ENCODE results near the gene DHRS4L2.
"Not testable (repeated sequence)": the region's sequence is repeated elsewhere in the genome, so short reads cannot be mapped to it uniquely, and the experiment has no call there.

The DHRS4L2 gene

DNA sequence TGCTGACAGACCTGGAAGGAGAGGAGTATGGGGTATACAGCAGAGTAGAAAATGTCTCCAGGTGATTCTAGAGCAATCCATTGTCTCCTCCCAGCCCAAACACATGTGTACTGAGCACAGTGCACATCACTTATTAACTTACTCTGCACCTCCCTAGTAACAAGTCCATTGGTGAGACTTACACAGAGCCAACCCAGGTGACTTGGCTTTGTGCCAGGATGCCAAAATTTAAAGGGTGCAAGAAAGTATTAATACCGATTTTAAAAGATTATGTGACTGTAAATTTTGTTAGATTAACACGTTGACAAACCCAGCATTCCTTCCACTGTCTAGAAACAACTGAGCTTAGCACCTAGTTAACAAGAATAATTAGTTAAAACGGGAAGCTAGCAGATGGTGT is 4.3 kb downstream of the DHRS4L2 start:
- not testable (repeated sequence) for H3K4me3 ChIP-seq (ENCODE audit: low read length); H3K79me2 ChIP-seq (ENCODE audit: low read length)

DNA sequence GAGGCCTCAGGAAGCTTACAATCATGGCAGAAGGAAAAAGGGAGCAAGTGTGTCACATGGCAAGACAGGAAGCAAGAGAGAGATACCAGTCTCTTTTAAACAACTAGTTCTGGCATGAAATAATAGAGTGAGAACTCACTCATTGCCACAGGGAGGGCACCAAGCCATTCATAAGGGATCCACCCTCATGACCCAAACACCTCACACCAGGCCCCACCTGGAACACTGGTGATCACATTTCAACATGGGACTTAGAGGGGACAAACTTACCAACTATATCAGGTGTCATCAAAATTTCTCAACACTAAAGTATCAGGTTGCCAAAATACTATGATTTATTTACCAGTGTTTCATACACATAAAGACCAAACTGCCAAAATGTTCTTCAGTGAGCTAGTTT is 7.3 kb downstream of the DHRS4L2 start:
- not testable (repeated sequence) for H4K20me1 ChIP-seq (ENCODE audit: insufficient read depth, low read length); H3K36me3 ChIP-seq (replicated peaks; ENCODE audit: low read depth, low read length); H2AFZ ChIP-seq (ENCODE audit: low read depth, low read length); H3K4me1 ChIP-seq (ENCODE audit: low read length); H3K79me2 ChIP-seq (ENCODE audit: low read length); H3K27me3 ChIP-seq (ENCODE audit: low read depth, low read length); H3K4me2 ChIP-seq (ENCODE audit: low read length); H3K9ac ChIP-seq (ENCODE audit: low read length); H3K4me3 ChIP-seq (ENCODE audit: low read length); H3K27ac ChIP-seq (ENCODE audit: low read length); H3K9me3 ChIP-seq (ENCODE audit: insufficient read depth, low read length)

More for the DNA sequence above, 4.3 kb downstream of the DHRS4L2 start:
- H3K4me2 ChIP-seq (ENCODE audit: low read length); H3K36me3 ChIP-seq (replicated peaks; ENCODE audit: low read depth, low read length); H4K20me1 ChIP-seq (ENCODE audit: insufficient read depth, low read length); H3K9ac ChIP-seq (ENCODE audit: low read length); H2AFZ ChIP-seq (ENCODE audit: low read depth, low read length); H3K9me3 ChIP-seq (ENCODE audit: insufficient read depth, low read length); H3K27me3 ChIP-seq (ENCODE audit: low read depth, low read length); H3K27ac ChIP-seq (ENCODE audit: low read length): not testable (repeated sequence)
- H3K4me1 ChIP-seq (ENCODE audit: low read length), result peaks cover 11% of the 10 kb centered on the region

DNA sequence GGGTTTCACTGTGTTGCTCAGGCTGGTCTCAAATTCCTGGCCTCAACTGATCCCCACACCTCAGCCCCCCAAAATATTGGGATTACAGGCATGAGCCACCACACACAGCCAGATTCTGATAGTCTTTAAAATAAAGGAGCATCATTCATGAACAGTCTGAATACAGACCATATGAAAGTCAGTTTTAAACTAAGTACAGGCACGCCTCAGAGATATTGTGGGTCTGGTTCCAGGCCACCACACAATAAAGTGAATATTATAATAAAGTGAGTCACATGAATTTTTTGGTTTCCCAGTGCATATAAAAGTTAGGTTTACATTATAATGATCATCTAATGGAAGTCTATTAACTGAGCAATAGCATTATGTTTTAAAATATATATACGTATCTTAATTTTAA is 8.1 kb downstream of the DHRS4L2 start:
- H3K9me3 ChIP-seq (ENCODE audit: insufficient read depth, low read length), result not testable (repeated sequence)

DNA sequence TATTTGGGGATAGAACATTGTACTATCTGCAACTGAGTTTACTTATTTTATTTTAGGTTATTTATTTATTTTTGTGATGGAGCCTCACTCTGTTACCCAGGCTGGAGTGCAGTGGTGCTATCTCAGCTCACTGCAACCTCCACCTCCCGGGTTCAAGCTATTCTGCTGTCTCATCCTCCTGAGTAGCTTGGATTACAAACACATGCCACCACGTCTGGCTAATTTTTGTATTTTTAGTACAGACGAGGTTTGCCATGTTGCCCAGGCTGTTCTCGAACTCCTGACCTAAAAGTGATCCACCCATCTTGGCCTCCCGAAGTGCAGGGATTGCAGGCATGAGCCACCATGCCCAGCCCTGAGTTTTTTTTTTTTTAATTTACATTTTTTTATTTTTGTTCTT is 10.9 kb downstream of the DHRS4L2 start:
- not testable (repeated sequence) for H3K4me1 ChIP-seq (ENCODE audit: low read length); H3K27me3 ChIP-seq (ENCODE audit: low read depth, low read length); H3K79me2 ChIP-seq (ENCODE audit: low read length); H4K20me1 ChIP-seq (ENCODE audit: insufficient read depth, low read length); H3K27ac ChIP-seq (ENCODE audit: low read length); H3K9ac ChIP-seq (ENCODE audit: low read length); H2AFZ ChIP-seq (ENCODE audit: low read depth, low read length); H3K9me3 ChIP-seq (ENCODE audit: insufficient read depth, low read length); H3K36me3 ChIP-seq (replicated peaks; ENCODE audit: low read depth, low read length); H3K4me3 ChIP-seq (ENCODE audit: low read length); H3K4me2 ChIP-seq (ENCODE audit: low read length)

More for the DNA sequence above, 8.1 kb downstream of the DHRS4L2 start:
- not testable (repeated sequence) for H3K27me3 ChIP-seq (ENCODE audit: low read depth, low read length); H3K4me2 ChIP-seq (ENCODE audit: low read length); H3K4me3 ChIP-seq (ENCODE audit: low read length); H3K36me3 ChIP-seq (replicated peaks; ENCODE audit: low read depth, low read length); H2AFZ ChIP-seq (ENCODE audit: low read depth, low read length); H3K4me1 ChIP-seq (ENCODE audit: low read length); H4K20me1 ChIP-seq (ENCODE audit: insufficient read depth, low read length); H3K79me2 ChIP-seq (ENCODE audit: low read length); H3K27ac ChIP-seq (ENCODE audit: low read length); H3K9ac ChIP-seq (ENCODE audit: low read length)

DNA sequence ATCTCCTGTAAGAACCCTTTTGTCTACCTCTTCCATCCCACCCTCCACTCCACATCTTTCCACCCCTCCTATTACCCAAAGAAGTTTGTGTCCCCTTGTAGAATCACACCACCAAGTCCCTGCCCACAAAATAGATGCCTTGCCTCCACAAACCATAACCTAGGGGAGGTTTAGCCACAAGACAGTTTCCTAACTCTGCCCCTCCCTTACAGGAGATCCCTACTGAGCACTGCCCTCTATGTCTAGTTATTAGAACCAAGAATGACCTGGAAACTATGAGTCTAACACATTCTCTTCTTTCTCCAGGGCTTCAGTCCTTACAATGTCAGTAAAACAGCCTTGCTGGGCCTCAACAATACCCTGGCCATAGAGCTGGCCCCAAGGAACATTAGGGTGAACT is 12.3 kb downstream of the DHRS4L2 start:
- H3K27me3 ChIP-seq (ENCODE audit: low read depth, low read length); H3K4me3 ChIP-seq (ENCODE audit: low read length); H4K20me1 ChIP-seq (ENCODE audit: insufficient read depth, low read length); H3K4me2 ChIP-seq (ENCODE audit: low read length); H2AFZ ChIP-seq (ENCODE audit: low read depth, low read length); H3K9me3 ChIP-seq (ENCODE audit: insufficient read depth, low read length); H3K36me3 ChIP-seq (replicated peaks; ENCODE audit: low read depth, low read length); H3K27ac ChIP-seq (ENCODE audit: low read length); H3K79me2 ChIP-seq (ENCODE audit: low read length); H3K4me1 ChIP-seq (ENCODE audit: low read length); H3K9ac ChIP-seq (ENCODE audit: low read length): not testable (repeated sequence)

DNA sequence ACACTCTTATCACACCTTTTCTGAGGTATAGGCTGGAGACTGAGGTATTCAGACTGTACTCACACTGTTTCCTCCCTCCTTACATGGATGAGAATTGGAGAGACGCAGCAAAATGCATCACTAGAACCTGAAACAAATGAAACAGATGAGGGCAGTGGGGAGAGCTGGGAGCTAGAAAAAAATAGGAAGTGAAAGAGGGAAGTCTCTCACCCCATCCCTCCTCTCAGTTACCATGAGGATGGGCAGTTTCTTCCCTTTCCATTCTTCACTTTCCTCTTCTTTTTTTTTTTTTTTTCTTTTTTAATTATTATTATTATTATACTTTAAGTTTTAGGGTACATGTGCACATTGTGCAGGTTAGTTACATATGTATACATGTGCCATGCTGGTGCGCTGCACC is 12.9 kb downstream of the DHRS4L2 start:
- H3K9ac ChIP-seq (ENCODE audit: low read length); H3K9me3 ChIP-seq (ENCODE audit: insufficient read depth, low read length); H2AFZ ChIP-seq (ENCODE audit: low read depth, low read length); H3K79me2 ChIP-seq (ENCODE audit: low read length); H3K4me3 ChIP-seq (ENCODE audit: low read length); H4K20me1 ChIP-seq (ENCODE audit: insufficient read depth, low read length); H3K4me2 ChIP-seq (ENCODE audit: low read length); H3K27ac ChIP-seq (ENCODE audit: low read length); H3K27me3 ChIP-seq (ENCODE audit: low read depth, low read length); H3K36me3 ChIP-seq (replicated peaks; ENCODE audit: low read depth, low read length); H3K4me1 ChIP-seq (ENCODE audit: low read length): not testable (repeated sequence)

DNA sequence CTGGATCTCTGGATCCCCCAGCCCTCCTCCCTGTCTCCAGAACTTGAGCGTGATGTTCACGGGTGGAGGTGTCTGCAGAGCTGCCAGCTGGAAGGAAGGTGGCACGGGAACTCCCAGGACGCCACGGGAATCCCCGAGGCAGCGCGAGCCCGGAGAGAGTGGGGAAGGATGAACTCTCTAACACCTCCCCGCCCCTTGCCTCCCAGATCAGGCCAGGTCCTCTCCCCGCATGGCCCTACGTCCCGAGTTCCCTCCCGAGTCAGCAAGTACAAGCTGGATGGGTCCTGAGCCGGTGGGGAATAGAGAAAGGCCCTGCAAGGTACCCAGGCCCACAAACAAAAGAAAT is 17.7 kb downstream of the DHRS4L2 start:
- H3K9me3 ChIP-seq (ENCODE audit: insufficient read depth, low read length); H3K36me3 ChIP-seq (replicated peaks; ENCODE audit: low read depth, low read length); H3K27me3 ChIP-seq (ENCODE audit: low read depth, low read length); H3K79me2 ChIP-seq (ENCODE audit: low read length); H2AFZ ChIP-seq (ENCODE audit: low read depth, low read length); H4K20me1 ChIP-seq (ENCODE audit: insufficient read depth, low read length); H3K27ac ChIP-seq (ENCODE audit: low read length); H3K4me1 ChIP-seq (ENCODE audit: low read length): not testable (repeated sequence)
- Histone ChIP-seq H3K9ac (ENCODE audit: low read length) (peak overlapping the region; percentile 72; the same call in 1 of the 2 replicates), H3K4me3 (ENCODE audit: low read length) (peak overlapping the region; percentile 78), H3K4me2 (ENCODE audit: low read length) (peak overlapping the region; percentile 80)

DNA sequence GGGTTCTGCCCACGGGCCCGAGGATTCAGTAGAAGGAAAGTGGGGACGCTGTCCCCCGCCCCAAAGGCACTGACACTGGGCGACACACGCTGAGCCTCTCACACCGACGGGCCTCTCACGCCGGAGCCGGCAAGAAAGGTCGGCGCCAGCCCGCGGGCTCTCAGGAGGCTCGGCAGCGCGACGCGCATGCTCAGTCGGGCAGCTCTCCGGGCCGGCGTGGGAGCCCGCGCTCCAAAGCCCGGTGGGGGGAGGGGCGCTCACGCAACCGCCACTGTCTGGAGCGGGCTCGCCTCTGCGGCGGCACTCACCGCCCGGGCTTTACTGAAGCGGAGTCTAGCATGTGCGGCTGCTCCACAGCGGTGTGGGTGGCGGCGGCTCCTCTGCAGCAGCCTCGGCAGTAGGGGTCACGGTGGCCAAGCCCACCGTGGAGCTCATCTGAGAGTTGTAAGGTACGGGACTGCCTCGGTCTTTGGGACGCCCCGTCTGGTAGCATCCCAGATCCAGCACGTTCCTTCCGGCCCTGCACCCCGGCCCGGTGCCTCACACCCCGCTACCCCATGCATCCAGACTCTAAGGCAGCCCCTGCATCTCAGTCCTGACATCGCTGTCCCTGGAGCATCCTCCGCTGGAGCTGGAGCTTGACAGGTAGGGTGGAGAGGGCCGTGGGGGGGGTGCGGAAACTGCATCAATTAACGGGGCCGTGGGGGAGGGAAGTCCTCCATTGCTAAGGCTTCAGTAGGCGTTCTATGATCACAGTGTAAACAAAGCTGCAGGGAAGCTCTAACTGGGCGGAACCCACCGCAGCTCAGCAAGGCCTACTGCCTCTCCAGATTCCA is 18.3 kb downstream of the DHRS4L2 start:
- Histone ChIP-seq H3K4me3 (ENCODE audit: low read length) (peak overlapping the region; percentile 78), H3K4me2 (ENCODE audit: low read length) (peak overlapping the region; percentile 80), H3K9ac (ENCODE audit: low read length) (peak overlapping the region; percentile 72)
- not testable (repeated sequence) for H3K27ac ChIP-seq (ENCODE audit: low read length); H3K9me3 ChIP-seq (ENCODE audit: insufficient read depth, low read length); H3K27me3 ChIP-seq (ENCODE audit: low read depth, low read length); H3K36me3 ChIP-seq (replicated peaks; ENCODE audit: low read depth, low read length); H4K20me1 ChIP-seq (ENCODE audit: insufficient read depth, low read length); H3K4me1 ChIP-seq (ENCODE audit: low read length); H2AFZ ChIP-seq (ENCODE audit: low read depth, low read length); H3K79me2 ChIP-seq (ENCODE audit: low read length)

Measured in OCI-LY3 (cell line).